ENCODE results near the gene MGME1.

The MGME1 gene

DNA sequence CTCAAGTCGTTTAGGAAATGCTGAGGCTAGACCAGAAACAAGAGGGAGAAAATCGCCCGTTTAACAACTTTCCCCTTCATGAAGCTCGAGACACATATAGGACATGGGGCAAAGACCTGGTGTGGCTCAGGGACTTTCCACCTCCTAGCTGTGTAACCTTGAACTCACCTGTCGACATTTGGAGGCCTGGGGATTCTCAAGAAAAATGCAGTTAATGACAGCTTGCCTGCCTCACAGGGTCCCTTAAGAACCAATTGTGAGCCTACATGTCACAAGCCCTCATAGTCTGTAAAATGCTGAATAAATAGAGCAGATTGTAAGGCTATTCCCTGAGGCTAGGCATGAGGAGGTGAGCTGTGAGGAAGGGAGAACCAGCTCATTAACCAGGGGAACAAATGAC, 35.1 kb downstream of the MGME1 start:
- H3K4me2 ChIP-seq: no peak overlapping the region
- no peak overlapping the region for H3K27ac ChIP-seq
- no peak overlapping the region for H3K9ac ChIP-seq
- no peaks in the 10 kb centered on the region for H3K36me3 ChIP-seq
- no peaks in the 10 kb centered on the region for H4K20me1 ChIP-seq
- no peaks in the 10 kb centered on the region for H3K9me3 ChIP-seq
- H3K4me3 ChIP-seq: no peak overlapping the region
- no peaks in the 10 kb centered on the region; the same call in 1 of the 2 replicates for H3K4me1 ChIP-seq
- TF ChIP-seq Cebpa-rat (IDR thresholded peaks at IDR 0.05): no peak
- no peaks in the 10 kb centered on the region for H3K27me3 ChIP-seq

DNA sequence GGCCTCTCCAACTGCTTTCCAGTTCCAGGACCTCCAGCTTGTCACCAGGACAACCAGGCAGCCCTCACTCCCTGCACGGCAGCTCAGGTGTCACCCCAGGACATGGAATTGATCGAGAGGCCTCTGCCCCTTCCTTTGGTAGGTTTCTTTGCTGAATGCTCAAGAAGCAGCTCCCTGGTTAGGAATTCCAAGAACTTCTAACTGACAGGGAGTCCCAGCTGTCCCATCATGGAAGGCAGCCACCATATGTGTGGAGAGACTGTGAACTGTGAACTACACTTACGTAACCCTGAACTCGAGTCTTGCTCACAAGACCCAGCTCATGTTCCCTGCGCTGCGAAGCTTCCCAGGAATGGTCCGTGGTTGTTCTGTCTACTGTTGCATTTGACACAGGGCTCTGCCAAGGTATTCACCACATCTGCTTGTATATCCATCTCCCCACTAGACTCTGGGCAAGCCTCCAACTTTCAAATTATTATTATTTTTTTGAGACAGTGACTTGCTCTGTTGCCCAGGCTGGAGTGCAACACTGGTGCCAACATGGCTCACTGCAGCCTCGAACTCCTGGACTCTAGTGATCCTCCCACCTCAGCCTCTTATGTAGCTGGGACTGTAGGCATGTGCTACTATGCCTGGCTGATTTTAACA, 35.7 kb downstream of the MGME1 start:
- H3K4me2 ChIP-seq: no peak overlapping the region
- H4K20me1 ChIP-seq: no peaks in the 10 kb centered on the region
- no peaks in the 10 kb centered on the region for H3K9me3 ChIP-seq
- H3K36me3 ChIP-seq: no peaks in the 10 kb centered on the region
- no peak overlapping the region for H3K4me3 ChIP-seq
- H3K27ac ChIP-seq: no peak overlapping the region
- H3K4me1 ChIP-seq: no peaks in the 10 kb centered on the region; the same call in 1 of the 2 replicates
- H3K9ac ChIP-seq: no peak overlapping the region
- H3K27me3 ChIP-seq: no peaks in the 10 kb centered on the region
- TF ChIP-seq Cebpa-rat (IDR thresholded peaks at IDR 0.05): no peak

DNA sequence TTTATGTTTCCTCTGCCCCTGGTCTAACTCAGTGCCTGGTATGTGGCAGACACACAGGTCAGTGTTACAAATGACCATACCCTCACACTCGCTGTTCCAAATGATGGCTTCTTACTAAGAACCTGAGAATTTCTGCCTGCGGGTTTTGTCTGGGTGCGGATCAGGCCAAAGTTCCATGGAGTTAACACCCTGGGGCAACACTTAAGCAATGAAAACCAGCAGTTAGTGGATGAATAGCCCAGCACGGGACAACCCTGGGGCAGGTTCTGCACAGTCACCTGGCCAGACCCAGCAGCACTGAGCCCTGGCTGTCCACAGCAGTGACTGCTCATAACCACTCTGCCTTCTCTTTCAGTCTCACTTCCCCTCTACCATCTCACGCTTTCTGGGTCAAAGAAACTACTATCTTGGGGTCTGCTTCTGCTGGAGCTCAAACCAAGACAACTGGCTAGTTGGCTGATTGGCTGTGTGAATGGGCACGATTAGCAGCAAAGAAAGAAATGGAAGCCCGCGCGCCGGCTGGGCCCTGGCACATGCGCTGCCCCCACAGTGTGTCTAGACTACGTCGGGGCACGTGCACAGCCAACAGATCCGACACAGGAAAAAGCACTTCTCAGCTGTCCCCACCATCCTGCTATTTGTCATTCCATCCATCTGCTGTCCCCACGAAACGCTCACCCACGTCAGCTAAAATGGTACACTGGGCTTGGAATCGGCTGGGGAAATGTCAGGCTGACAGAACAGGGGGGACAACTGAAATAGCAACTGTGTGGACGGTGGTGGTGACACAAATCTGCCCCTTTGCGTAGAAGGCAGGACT, 36.6 kb downstream of the MGME1 start:
- Histone ChIP-seq H3K27ac (no peak overlapping the region), H3K36me3 (no peaks in the 10 kb centered on the region), H3K4me1 (no peaks in the 10 kb centered on the region; the same call in 1 of the 2 replicates), H3K4me2 (no peak overlapping the region), H4K20me1 (no peaks in the 10 kb centered on the region), H3K9ac (no peak overlapping the region), H3K9me3 (no peaks in the 10 kb centered on the region), H3K27me3 (no peaks in the 10 kb centered on the region), H3K4me3 (no peak overlapping the region)
- no peak for TF ChIP-seq Cebpa-rat (IDR thresholded peaks at IDR 0.05)

DNA sequence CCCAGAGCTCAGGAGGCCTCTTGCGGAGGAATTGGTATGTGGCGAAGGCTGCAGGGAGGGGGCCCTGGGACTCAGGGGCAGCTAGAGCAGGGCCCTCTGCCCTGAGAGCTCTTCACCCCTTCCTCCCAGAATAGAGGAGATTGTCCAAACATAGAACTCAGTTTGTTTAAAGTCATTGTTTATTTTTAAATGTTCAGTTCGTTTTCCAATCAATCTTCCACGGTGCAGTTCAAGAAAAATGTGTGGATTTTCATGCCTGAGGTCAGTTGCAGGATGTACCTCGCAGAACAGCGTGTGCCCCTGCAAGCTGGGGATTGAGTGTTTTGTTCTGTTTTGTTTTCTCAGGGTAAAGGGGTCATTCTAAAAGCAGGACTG, 37.2 kb downstream of the MGME1 start:
- no peaks in the 10 kb centered on the region for H3K27me3 ChIP-seq
- H3K27ac ChIP-seq: no peak overlapping the region
- no peaks in the 10 kb centered on the region; the same call in 1 of the 2 replicates for H3K4me1 ChIP-seq
- no peaks in the 10 kb centered on the region for H3K9me3 ChIP-seq
- H3K4me2 ChIP-seq: no peak overlapping the region
- no peaks in the 10 kb centered on the region for H3K36me3 ChIP-seq
- no peak overlapping the region for H3K4me3 ChIP-seq
- no peaks in the 10 kb centered on the region for H4K20me1 ChIP-seq
- no peak for TF ChIP-seq Cebpa-rat (IDR thresholded peaks at IDR 0.05)
- no peak overlapping the region for H3K9ac ChIP-seq

DNA sequence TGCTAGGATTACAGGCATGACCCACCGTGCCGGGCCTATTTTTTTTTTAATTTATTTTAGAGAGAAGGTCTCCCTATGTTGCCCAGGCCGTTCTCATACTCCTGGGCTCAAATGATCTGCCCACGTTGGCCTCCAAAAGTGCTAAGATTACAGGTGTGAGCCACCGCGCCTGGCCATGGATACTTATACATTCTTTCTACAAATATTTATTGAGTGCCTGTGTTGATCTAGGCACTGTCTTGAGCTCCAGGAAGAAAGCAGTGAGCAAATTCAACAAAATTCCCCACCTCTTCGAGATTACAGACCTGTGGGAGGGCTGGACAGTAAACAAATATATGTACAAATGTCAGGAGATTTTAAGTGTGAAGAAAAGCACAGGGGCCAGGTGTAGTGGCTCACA, 37.9 kb downstream of the MGME1 start:
- Histone ChIP-seq H3K9me3 (no peaks in the 10 kb centered on the region), H4K20me1 (no peaks in the 10 kb centered on the region), H3K27me3 (no peaks in the 10 kb centered on the region), H3K4me2 (no peak overlapping the region), H3K36me3 (no peaks in the 10 kb centered on the region), H3K4me1 (no peaks in the 10 kb centered on the region; the same call in 1 of the 2 replicates), H3K27ac (no peak overlapping the region), H3K4me3 (no peak overlapping the region), H3K9ac (no peak overlapping the region)
- TF ChIP-seq Cebpa-rat (IDR thresholded peaks at IDR 0.05): no peak

DNA sequence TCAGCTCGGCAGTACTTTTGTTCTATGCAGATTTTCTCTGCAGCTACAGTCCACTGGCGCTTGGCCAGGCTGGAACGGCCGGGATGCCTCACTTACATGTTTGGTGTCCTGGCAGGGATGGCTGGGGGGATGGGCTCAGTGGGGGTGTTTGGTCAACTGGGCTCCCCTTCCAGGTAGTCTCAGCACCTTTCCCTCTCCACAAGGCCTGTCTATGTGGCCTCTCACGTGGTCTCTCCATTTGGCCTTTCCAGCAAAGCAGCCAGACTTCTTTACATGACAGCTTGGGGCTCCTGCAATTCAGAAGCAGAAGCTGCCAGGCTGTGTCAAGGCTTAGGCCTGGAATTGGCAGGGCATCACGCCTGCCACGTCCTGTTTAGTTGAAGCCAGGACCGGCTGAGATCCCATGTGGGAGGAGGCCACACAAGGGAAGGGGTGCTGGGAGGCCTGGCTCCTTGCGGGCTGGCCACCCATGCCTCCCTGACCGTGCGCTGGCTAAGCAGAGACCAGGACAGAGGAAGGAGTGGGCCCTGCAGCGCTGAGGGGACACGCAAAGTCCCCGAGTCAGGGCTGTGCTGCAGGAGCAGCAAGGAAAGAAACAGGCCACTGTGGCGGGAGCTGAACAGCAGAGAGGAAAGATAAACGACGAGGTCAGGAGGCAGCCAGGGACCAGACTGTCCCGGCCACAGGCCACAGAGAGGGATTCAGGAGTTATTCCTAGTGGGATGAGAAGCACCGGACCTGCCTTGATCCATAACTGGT, 38.9 kb downstream of the MGME1 start:
- Histone ChIP-seq H3K9me3 (no peaks in the 10 kb centered on the region), H4K20me1 (no peaks in the 10 kb centered on the region), H3K4me1 (no peaks in the 10 kb centered on the region; the same call in 1 of the 2 replicates), H3K9ac (no peak overlapping the region), H3K4me2 (no peak overlapping the region), H3K4me3 (no peak overlapping the region), H3K27ac (no peak overlapping the region), H3K36me3 (no peaks in the 10 kb centered on the region), H3K27me3 (no peaks in the 10 kb centered on the region)
- TF ChIP-seq Cebpa-rat (IDR thresholded peaks at IDR 0.05): no peak

DNA sequence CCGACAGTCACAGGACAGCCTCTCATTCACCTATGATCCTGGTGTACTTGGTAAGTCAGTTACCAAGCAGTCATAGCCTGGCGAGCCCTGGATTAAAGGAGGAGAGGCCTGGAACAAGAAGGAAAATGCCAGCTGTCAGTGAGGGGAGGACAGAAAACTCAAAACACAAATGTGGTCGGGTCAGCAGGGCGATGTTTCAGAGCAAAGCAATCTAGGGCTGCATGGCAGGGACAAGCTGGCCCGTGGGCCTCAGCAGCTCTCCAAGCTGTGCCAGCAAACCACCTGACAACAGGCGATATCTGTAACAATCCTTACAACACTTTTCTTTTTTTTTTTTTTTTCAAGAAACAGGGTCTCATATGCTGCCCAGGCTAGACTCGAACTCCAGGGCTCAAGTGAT, 40.3 kb downstream of the MGME1 start:
- Histone ChIP-seq H3K9me3 (no peaks in the 10 kb centered on the region), H4K20me1 (no peaks in the 10 kb centered on the region), H3K36me3 (no peaks in the 10 kb centered on the region), H3K4me1 (no peaks in the 10 kb centered on the region), H3K27ac (no peak overlapping the region), H3K9ac (no peak overlapping the region), H3K4me2 (no peak overlapping the region), H3K27me3 (no peaks in the 10 kb centered on the region), H3K4me3 (no peak overlapping the region)
- no peak for TF ChIP-seq Cebpa-rat (IDR thresholded peaks at IDR 0.05)

DNA sequence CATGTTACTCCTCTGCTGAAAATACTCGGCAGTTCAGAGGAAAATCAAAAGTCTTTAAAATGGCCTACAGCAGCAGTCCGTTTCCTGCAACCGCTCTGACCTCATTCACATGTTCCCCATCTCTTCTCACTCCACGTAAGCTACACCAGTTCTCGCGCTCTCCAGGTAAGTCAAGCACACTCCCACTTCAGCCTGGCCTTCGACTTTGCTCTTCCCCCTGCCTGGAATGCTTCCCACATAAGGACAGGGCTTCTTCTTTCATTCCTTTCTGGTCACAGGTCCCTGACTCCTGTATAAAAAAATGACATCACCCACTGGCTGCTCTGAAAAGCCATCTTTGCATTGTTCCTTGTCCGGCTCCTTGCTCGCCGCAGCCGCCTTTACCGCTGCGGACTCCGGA, 42.7 kb downstream of the MGME1 start:
- Histone ChIP-seq H3K9ac (no peak overlapping the region), H3K4me1 (no peaks in the 10 kb centered on the region), H3K4me2 (no peak overlapping the region), H3K36me3 (no peaks in the 10 kb centered on the region), H3K27ac (no peak overlapping the region), H3K4me3 (no peak overlapping the region), H4K20me1 (no peaks in the 10 kb centered on the region), H3K27me3 (no peaks in the 10 kb centered on the region), H3K9me3 (no peaks in the 10 kb centered on the region)
- TF ChIP-seq Cebpa-rat (IDR thresholded peaks at IDR 0.05): no peak

DNA sequence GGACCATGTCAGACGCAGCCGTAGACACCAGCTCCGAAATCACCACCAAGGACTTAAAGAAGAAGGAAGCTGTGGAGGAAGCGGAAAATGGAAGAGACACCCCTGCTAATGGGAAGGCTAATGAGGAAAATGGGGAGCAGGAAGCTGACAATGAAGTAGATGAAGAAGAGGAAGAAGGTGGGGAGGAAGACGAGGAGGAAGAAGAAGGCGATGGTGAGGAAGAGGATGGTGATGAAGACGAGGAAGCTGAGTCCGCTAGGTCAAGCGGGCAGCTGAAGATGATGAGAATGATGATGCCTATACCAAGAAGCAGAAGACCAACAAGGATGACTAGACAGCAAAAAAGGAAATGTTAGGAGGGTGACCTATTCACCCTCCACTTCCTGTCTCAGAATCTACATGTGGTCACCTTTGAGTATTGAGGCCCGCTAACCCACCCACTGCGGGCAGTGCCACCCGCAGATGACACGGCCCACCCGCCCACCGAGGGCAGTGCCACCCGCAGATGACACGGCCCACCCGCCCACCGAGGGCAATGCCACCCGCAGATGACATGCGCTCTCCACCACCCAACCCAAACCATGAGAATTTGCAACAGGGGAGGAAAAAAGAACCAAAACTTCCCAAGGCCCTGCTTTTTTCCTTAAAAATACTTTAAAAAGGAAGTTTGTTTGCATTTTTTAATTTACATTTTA, 43.3 kb downstream of the MGME1 start:
- Histone ChIP-seq H3K4me2 (no peak overlapping the region), H3K9me3 (no peaks in the 10 kb centered on the region), H3K4me3 (no peak overlapping the region), H3K27me3 (no peaks in the 10 kb centered on the region), H3K9ac (no peak overlapping the region), H3K36me3 (no peaks in the 10 kb centered on the region), H3K4me1 (no peaks in the 10 kb centered on the region), H4K20me1 (no peaks in the 10 kb centered on the region), H3K27ac (no peak overlapping the region)
- no peak for TF ChIP-seq Cebpa-rat (IDR thresholded peaks at IDR 0.05)

Data from BLaER1 (cell line).